Stimulated activated CD4-positive, alpha-beta T cell treated with anti-CD3 and anti-CD28 coated beads, Interleukin-4, amount 100 ng/mL, for 48 hours (primary cell): ENCODE data around the gene PCDHA9.

ENCODE experiments used
- DNase-seq, 2 donors: peaks; one replicate each; pipeline ENCODE4 v3.0.0-alpha.2; 2020; ENCODE audit warnings: low read depth in 2 of 2

PCDHA9 gene

GRCh38 chr5:140881889-140882590, 33.9 kb downstream of the PCDHA9 start, which contains the start of gene PCDHA13:
Gene PCDHA13, plus strand, starts transcription at chr5:140882124. Its CDS starts 145 bp downstream, at chr5:140882269.
- DNase-seq, result no peak

DNA sequence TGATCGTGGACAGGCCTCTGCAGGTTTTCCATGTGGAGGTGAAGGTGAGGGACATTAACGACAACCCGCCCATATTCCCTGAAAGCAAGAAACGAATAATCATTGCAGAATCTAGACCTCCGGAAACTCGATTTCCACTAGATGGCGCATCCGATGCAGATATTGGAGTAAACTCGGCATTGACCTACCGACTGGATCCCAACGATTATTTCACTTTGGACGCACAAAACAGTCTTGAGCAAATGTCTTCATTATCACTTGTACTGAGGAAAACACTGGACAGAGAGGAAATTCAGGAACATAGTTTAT, 34.4 kb downstream of the PCDHA9 start:
- no peak for DNase-seq

DNA sequence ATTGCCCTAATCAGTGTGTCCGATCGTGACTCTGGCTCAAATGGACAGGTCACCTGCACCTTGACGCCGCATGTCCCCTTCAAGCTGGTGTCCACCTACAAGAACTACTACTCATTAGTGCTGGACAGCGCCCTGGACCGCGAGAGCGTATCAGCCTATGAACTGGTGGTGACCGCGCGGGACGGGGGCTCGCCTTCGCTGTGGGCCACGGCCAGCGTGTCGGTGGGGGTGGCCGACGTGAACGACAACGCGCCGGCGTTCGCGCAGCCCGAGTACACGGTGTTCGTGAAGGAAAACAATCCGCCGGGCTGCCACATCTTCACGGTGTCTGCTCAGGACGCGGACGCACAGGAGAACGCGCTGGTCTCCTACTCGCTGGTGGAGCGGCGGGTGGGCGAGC, 35.2 kb downstream of the PCDHA9 start:
- DNase-seq, result no peak

DNA sequence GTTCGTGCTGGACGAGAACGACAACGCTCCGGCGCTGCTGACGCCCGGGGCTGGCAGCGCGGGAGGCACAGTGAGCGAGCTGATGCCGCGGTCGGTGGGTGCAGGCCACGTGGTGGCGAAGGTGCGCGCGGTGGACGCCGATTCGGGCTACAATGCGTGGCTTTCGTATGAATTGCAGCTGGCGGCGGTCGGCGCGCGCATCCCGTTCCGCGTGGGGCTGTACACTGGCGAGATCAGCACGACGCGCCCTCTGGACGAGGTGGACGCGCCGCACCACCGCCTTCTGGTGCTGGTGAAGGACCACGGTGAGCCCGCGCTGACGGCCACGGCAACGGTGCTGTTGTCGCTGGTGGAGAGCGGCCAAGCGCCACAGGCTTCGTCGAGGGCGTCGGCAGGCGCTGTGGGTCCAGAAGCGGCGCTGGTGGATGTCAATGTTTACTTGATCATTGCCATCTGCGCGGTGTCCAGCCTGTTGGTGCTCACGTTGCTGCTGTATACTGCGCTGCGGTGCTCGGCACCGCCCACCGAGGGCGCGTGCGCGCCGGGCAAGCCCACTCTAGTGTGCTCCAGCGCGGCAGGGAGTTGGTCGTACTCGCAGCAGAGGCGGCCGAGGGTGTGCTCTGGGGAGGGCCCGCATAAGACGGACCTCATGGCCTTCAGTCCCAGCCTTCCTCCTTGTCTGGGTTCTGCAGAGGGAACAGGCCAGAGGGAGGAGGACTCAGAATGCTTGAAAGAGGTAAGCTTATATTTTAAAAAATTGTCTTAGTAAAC, 35.9 kb downstream of the PCDHA9 start:
- no peak for DNase-seq
